T-helper 1 cell treated with Interleukin-12 subunit alpha and Interleukin-12 subunit beta and Interleukin-4 antibody, amounts not matched to agents 30 μg/mL and 1 μg/mL, for 36 hours (primary cell): ENCODE results near the gene HSDL2.
"Not testable (repeated sequence)": the region's sequence is repeated elsewhere in the genome, so short reads cannot be mapped to it uniquely, and the experiment has no call there.

ENCODE experiments used
- H3K27ac Mint-ChIP-seq: one replicate; pipeline ENCODE4 v1.8.0; 2021; ENCODE audit warnings: mild to moderate bottlenecking, mixed read lengths
- H3K27me3 Mint-ChIP-seq: one replicate; pipeline ENCODE4 v1.8.0; 2021; ENCODE audit warnings: low read depth, mixed read lengths
- H3K36me3 Mint-ChIP-seq: one replicate; pipeline ENCODE4 v1.8.0; 2021; ENCODE audit warnings: low read depth, mixed read lengths
- H3K4me1 Mint-ChIP-seq: one replicate; pipeline ENCODE4 v1.8.0; 2021; ENCODE audit warnings: low read depth, mixed read lengths
- H3K4me3 Mint-ChIP-seq: one replicate; pipeline ENCODE4 v1.8.0; 2021; ENCODE audit warnings: mild to moderate bottlenecking, moderate library complexity, mixed read lengths
- H3K9me3 Mint-ChIP-seq: one replicate; pipeline ENCODE4 v1.8.0; 2021; ENCODE audit warnings: mixed read lengths

Gene HSDL2

GRCh38 chr9:112352209-112352608 lies 27.7 kb upstream of the HSDL2 start:
- Mint-ChIP-seq H3K27me3 (no peaks in the 10 kb centered on the region), H3K27ac (no peak overlapping the region), H3K4me3 (no peak overlapping the region), H3K4me1 (peaks cover 29% of the 10 kb centered on the region), H3K36me3 (no peaks in the 10 kb centered on the region), H3K9me3 (no peaks in the 10 kb centered on the region)

GRCh38 chr9:112354081-112354743 lies 25.7 kb upstream of the HSDL2 start:
- H3K27ac Mint-ChIP-seq: no peak overlapping the region
- peaks cover 18% of the 10 kb centered on the region for H3K4me1 Mint-ChIP-seq
- no peak overlapping the region for H3K4me3 Mint-ChIP-seq
- no peaks in the 10 kb centered on the region for H3K36me3 Mint-ChIP-seq
- H3K27me3 Mint-ChIP-seq: no peaks in the 10 kb centered on the region
- no peaks in the 10 kb centered on the region for H3K9me3 Mint-ChIP-seq

GRCh38 chr9:112355427-112355897 lies 24.4 kb upstream of the HSDL2 start:
- Mint-ChIP-seq H3K27ac (no peak overlapping the region), H3K4me3 (no peak overlapping the region), H3K36me3 (no peaks in the 10 kb centered on the region), H3K9me3 (no peaks in the 10 kb centered on the region), H3K4me1 (peaks cover 20% of the 10 kb centered on the region), H3K27me3 (no peaks in the 10 kb centered on the region)

GRCh38 chr9:112360047-112360804 lies 19.7 kb upstream of the HSDL2 start:
- Mint-ChIP-seq H3K36me3 (peaks cover 2% of the 10 kb centered on the region), H3K27ac (no peak overlapping the region), H3K27me3 (peaks cover 14% of the 10 kb centered on the region), H3K9me3 (peaks cover 3% of the 10 kb centered on the region), H3K4me1 (peaks cover 8% of the 10 kb centered on the region), H3K4me3 (no peak overlapping the region)

- Mint-ChIP-seq H3K9me3 (peaks cover 7% of the 10 kb centered on the region), H3K27me3 (peaks cover 19% of the 10 kb centered on the region), H3K4me1 (peaks cover 2% of the 10 kb centered on the region), H3K4me3 (no peak overlapping the region), H3K36me3 (peaks cover 5% of the 10 kb centered on the region), H3K27ac (no peak overlapping the region)
Measured at GRCh38 chr9:112361601-112362000, 18.3 kb upstream of the HSDL2 start.

GRCh38 chr9:112364761-112365160 lies 15.1 kb upstream of the HSDL2 start:
- peaks cover 2% of the 10 kb centered on the region for H3K4me1 Mint-ChIP-seq
- H3K27me3 Mint-ChIP-seq: peaks cover 19% of the 10 kb centered on the region
- H3K36me3 Mint-ChIP-seq: peaks cover 5% of the 10 kb centered on the region
- H3K4me3 Mint-ChIP-seq: no peak overlapping the region
- H3K27ac Mint-ChIP-seq: no peak overlapping the region
- H3K9me3 Mint-ChIP-seq: peaks cover 21% of the 10 kb centered on the region

GRCh38 chr9:112365257-112365656 lies 14.7 kb upstream of the HSDL2 start:
- Mint-ChIP-seq H3K27me3 (peaks cover 19% of the 10 kb centered on the region), H3K9me3 (peaks cover 24% of the 10 kb centered on the region)
- not testable (repeated sequence) for H3K4me3 Mint-ChIP-seq, H3K27ac Mint-ChIP-seq, H3K36me3 Mint-ChIP-seq, H3K4me1 Mint-ChIP-seq

GRCh38 chr9:112366591-112366990 lies 13.3 kb upstream of the HSDL2 start:
- no peak overlapping the region for H3K4me3 Mint-ChIP-seq

GRCh38 chr9:112367465-112367864 lies 12.4 kb upstream of the HSDL2 start:
- H3K4me3 Mint-ChIP-seq: no peak overlapping the region
- H3K27ac Mint-ChIP-seq: no peak overlapping the region
- peaks cover 10% of the 10 kb centered on the region for H3K36me3 Mint-ChIP-seq
- H3K27me3 Mint-ChIP-seq: peaks cover 18% of the 10 kb centered on the region
- peaks cover 24% of the 10 kb centered on the region for H3K9me3 Mint-ChIP-seq
- no peaks in the 10 kb centered on the region for H3K4me1 Mint-ChIP-seq

More at GRCh38 chr9:112366591-112366990, 13.3 kb upstream of the HSDL2 start:
- no peak overlapping the region for H3K27ac Mint-ChIP-seq
- peaks cover 9% of the 10 kb centered on the region for H3K36me3 Mint-ChIP-seq
- H3K4me1 Mint-ChIP-seq: no peaks in the 10 kb centered on the region
- peaks cover 19% of the 10 kb centered on the region for H3K27me3 Mint-ChIP-seq
- H3K9me3 Mint-ChIP-seq: peaks cover 24% of the 10 kb centered on the region

GRCh38 chr9:112369817-112370216 lies 10.1 kb upstream of the HSDL2 start:
- H3K36me3 Mint-ChIP-seq: peaks cover 15% of the 10 kb centered on the region
- peaks cover 8% of the 10 kb centered on the region for H3K27me3 Mint-ChIP-seq
- H3K27ac Mint-ChIP-seq: no peak overlapping the region
- H3K4me1 Mint-ChIP-seq: no peaks in the 10 kb centered on the region
- peaks cover 24% of the 10 kb centered on the region for H3K9me3 Mint-ChIP-seq
- H3K4me3 Mint-ChIP-seq: no peak overlapping the region

GRCh38 chr9:112371060-112371459 lies 8.8 kb upstream of the HSDL2 start:
- peaks cover 17% of the 10 kb centered on the region for H3K9me3 Mint-ChIP-seq
- H3K27ac Mint-ChIP-seq: no peak overlapping the region
- H3K4me3 Mint-ChIP-seq: no peak overlapping the region
- H3K4me1 Mint-ChIP-seq: no peaks in the 10 kb centered on the region
- peaks cover 14% of the 10 kb centered on the region for H3K36me3 Mint-ChIP-seq
- no peaks in the 10 kb centered on the region for H3K27me3 Mint-ChIP-seq

GRCh38 chr9:112373666-112374065 lies 6.2 kb upstream of the HSDL2 start:
- not testable (repeated sequence) for H3K27me3 Mint-ChIP-seq, H3K9me3 Mint-ChIP-seq, H3K4me3 Mint-ChIP-seq, H3K27ac Mint-ChIP-seq
- Mint-ChIP-seq H3K36me3 (peaks cover 17% of the 10 kb centered on the region), H3K4me1 (peaks cover 17% of the 10 kb centered on the region)

GRCh38 chr9:112374232-112374631 lies 5.7 kb upstream of the HSDL2 start:
- not testable (repeated sequence) for H3K4me3 Mint-ChIP-seq, H3K27me3 Mint-ChIP-seq, H3K9me3 Mint-ChIP-seq, H3K27ac Mint-ChIP-seq
- H3K4me1 Mint-ChIP-seq: peaks cover 19% of the 10 kb centered on the region
- H3K36me3 Mint-ChIP-seq: peaks cover 17% of the 10 kb centered on the region

- Mint-ChIP-seq H3K4me1 (peaks cover 21% of the 10 kb centered on the region), H3K27me3 (no peaks in the 10 kb centered on the region), H3K4me3 (no peak overlapping the region), H3K36me3 (peaks cover 14% of the 10 kb centered on the region), H3K27ac (no peak overlapping the region), H3K9me3 (no peaks in the 10 kb centered on the region)
Measured at GRCh38 chr9:112375361-112375760, 4.5 kb upstream of the HSDL2 start.

GRCh38 chr9:112377087-112377486 lies 2.8 kb upstream of the HSDL2 start:
- Mint-ChIP-seq H3K27ac (peak overlapping the region; percentile 29), H3K36me3 (peaks cover 12% of the 10 kb centered on the region), H3K9me3 (no peaks in the 10 kb centered on the region), H3K27me3 (no peaks in the 10 kb centered on the region), H3K4me1 (peaks cover 34% of the 10 kb centered on the region), H3K4me3 (peak overlapping the region; percentile 95)
